ENCODE data around the gene THSD7B.
A peak's percentile ranks its signal among the peaks of the same experiment; 100 is the strongest.

THSD7B gene

GRCh38 chr2:137507237-137507636, 741.9 kb downstream of the THSD7B start:
- no peak for DNase-seq (ENCODE audit: low spot score)
- POLR2A ChIA-PET (ENCODE audit: low non-redundant PET): no interaction called here
- TF ChIP-seq CTCF (conservative IDR thresholded peaks at IDR 0.05; ENCODE audit: low read depth): no peak
- CTCF ChIA-PET: no interaction called here
- no peak overlapping the region for H3K27ac ChIP-seq

- ChIA-PET CTCF (no interaction called here), POLR2A (ENCODE audit: low non-redundant PET) (no interaction called here)
- peak; percentile 32 for DNase-seq (ENCODE audit: low spot score)
- H3K27ac ChIP-seq: no peak overlapping the region
- TF ChIP-seq CTCF (conservative IDR thresholded peaks at IDR 0.05; ENCODE audit: low read depth): no peak
Measured at GRCh38 chr2:137508739-137509384, 743.5 kb downstream of the THSD7B start.

- TF ChIP-seq CTCF (conservative IDR thresholded peaks at IDR 0.05; ENCODE audit: low read depth): no peak
- DNase-seq (ENCODE audit: low spot score): no peak
- ChIA-PET POLR2A (ENCODE audit: low non-redundant PET) (no interaction called here), CTCF (no interaction called here)
- H3K27ac ChIP-seq: no peak overlapping the region
Measured at GRCh38 chr2:137511526-137511925, 746.2 kb downstream of the THSD7B start.

GRCh38 chr2:137521653-137522619, 756.6 kb downstream of the THSD7B start:
- no peak for TF ChIP-seq CTCF (conservative IDR thresholded peaks at IDR 0.05; ENCODE audit: low read depth)
- ChIA-PET POLR2A (ENCODE audit: low non-redundant PET) (no interaction called here), CTCF (no interaction called here)
- no peak for DNase-seq (ENCODE audit: low spot score)
- no peak overlapping the region for H3K27ac ChIP-seq

GRCh38 chr2:137522620-137523011, 757.3 kb downstream of the THSD7B start:
- DNase-seq (ENCODE audit: low spot score): no peak
- POLR2A ChIA-PET (ENCODE audit: low non-redundant PET): no interaction called here
- H3K27ac ChIP-seq: no peak overlapping the region
- no peak for TF ChIP-seq CTCF (conservative IDR thresholded peaks at IDR 0.05; ENCODE audit: low read depth)
- CTCF ChIA-PET: no interaction called here

- POLR2A ChIA-PET (ENCODE audit: low non-redundant PET): no interaction called here
- TF ChIP-seq CTCF (conservative IDR thresholded peaks at IDR 0.05; ENCODE audit: low read depth): no peak
- no peak overlapping the region for H3K27ac ChIP-seq
- CTCF ChIA-PET: no interaction called here
- DNase-seq (ENCODE audit: low spot score): no peak
Measured at GRCh38 chr2:137523931-137524330, 758.6 kb downstream of the THSD7B start.

All from RWPE1 (cell line).